Uterus (tissue), 2 donors: ENCODE data around the gene PRKN.

Experiments used
- POLR2A ChIP-seq, 2 donors: fragments of 450-650 bp; IDR thresholded peaks; one replicate each; pipeline ENCODE4 v1.6.1; 2016; ENCODE audit warnings: antibody characterized with exemption in 2 of 2, mild to moderate bottlenecking in 1 of 2, moderate library complexity in 1 of 2
- TF ChIP-seq, protein P1 (sequence below), 4 experiments: fragments of 200-600 bp in 2 of 4; fragments of 450-650 bp in 2 of 4; sonication (generic) in 2 of 4; IDR thresholded peaks; one replicate each; pipeline ENCODE4 v1.5.1; 2016 to 2019; ENCODE audit warnings: antibody characterized with exemption in 4 of 4, mild to moderate bottlenecking in 2 of 4, moderate library complexity in 1 of 4

DNA sequence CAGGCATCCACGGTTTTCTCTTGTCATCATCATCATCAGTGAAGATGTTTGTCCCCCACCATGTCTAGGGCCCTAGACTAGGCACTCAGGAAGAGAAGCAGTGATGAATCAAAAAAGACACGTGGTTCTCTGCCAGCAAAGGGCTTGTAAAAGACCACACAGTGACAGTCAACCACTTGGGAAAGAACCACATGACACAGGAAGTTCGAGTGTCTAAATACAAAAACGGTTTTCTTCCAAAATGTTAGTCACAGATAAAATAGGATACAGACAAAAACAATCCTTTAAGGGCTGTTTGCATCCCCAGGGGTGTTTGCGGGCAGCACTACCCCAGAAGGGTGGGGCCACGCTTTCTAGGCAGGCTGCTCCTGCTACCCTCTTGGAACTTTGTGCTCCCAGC, 1096.9 kb downstream of the PRKN start:
- TF ChIP-seq, protein P1, sequence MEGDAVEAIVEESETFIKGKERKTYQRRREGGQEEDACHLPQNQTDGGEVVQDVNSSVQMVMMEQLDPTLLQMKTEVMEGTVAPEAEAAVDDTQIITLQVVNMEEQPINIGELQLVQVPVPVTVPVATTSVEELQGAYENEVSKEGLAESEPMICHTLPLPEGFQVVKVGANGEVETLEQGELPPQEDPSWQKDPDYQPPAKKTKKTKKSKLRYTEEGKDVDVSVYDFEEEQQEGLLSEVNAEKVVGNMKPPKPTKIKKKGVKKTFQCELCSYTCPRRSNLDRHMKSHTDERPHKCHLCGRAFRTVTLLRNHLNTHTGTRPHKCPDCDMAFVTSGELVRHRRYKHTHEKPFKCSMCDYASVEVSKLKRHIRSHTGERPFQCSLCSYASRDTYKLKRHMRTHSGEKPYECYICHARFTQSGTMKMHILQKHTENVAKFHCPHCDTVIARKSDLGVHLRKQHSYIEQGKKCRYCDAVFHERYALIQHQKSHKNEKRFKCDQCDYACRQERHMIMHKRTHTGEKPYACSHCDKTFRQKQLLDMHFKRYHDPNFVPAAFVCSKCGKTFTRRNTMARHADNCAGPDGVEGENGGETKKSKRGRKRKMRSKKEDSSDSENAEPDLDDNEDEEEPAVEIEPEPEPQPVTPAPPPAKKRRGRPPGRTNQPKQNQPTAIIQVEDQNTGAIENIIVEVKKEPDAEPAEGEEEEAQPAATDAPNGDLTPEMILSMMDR (IDR thresholded peaks at IDR 0.05), result no peak
- no peak for TF ChIP-seq POLR2A (IDR thresholded peaks at IDR 0.05)
